Testis (tissue), 2 donors: Measurements from ENCODE around the gene CYP3A4.

ENCODE experiments used
- CTCF ChIP-seq, 3 experiments: fragments of 450-650 bp in 2 of 3; fragments of 200-600 bp in 1 of 3; sonication (generic) in 1 of 3; IDR thresholded peaks; one replicate each; pipeline ENCODE4 v1.5.1; 2016 to 2019; ENCODE audit warnings: antibody characterized with exemption in 3 of 3, mild to moderate bottlenecking in 2 of 3, moderate library complexity in 1 of 3
- POLR2A ChIP-seq: fragments of 450-650 bp; IDR thresholded peaks from one replicate; pipeline ENCODE4 v1.6.1; 2017; ENCODE audit warnings: antibody characterized with exemption, mild to moderate bottlenecking, moderate library complexity

GRCh38 chr7:99825452-99825851 is 41.5 kb upstream of the CYP3A4 start:
- TF ChIP-seq CTCF (IDR thresholded peaks at IDR 0.05) (no peak), POLR2A (no peak)
